HepG2 (cell line): ENCODE measurements around the gene PDE4D. TPM values are rescaled to one million over a fixed set of nuclear protein-coding genes. Genes with fewer than 3 reads are reported as not detected.

Source experiments
- ATAC-seq: fragments of 200-7000 bp; cut with Tn5 transposase; 3 replicates; pipeline ENCODE4 v1.9.1; 2020; ENCODE audit warnings: mild to moderate bottlenecking, moderate library complexity
- BruUV-seq: library from RNA; stranded (reverse); fragments of 400-500 nt; replicated peaks from 2 replicates; lab custom pipeline; 2021; lab: Mats Ljungman, UMichigan
- CTCF ChIA-PET: fragments of 300-600 bp; formaldehyde crosslinking; extraction: SDS; loops from one replicate; lab custom pipeline; 2021; ENCODE audit warnings: low total read pairs, inconsistent platforms, low intra/inter-chr PET ratio; lab: Yijun Ruan, JAX
- POLR2A ChIA-PET: fragments of 350-600 bp; sonication (Branson Sonifier 250); formaldehyde crosslinking; loops from one replicate; lab custom pipeline; 2020; ENCODE audit warnings: antibody characterized with exemption, inconsistent platforms; lab: Yijun Ruan, JAX
- DNase-seq: peaks from one replicate; pipeline ENCODE4 v3.0.0-alpha.2; 2015; ENCODE audit warnings: low spot score
- FAIRE-seq: peaks from 3 replicates; lab custom pipeline; 2011; peaks lifted over from hg19 to GRCh38; lab: Jason Lieb, UNC
- H2AFZ ChIP-seq: one replicate; pipeline ENCODE4 v1.6.1; 2011; ENCODE audit warnings: low read length, inconsistent platforms
- H3K27ac ChIP-seq: fragments of 300-600 bp; 3 replicates; pipeline ENCODE4 v1.8.0; 2011; ENCODE audit warnings: mixed run types, mild to moderate bottlenecking, mixed read lengths, low read length, inconsistent platforms; ENCODE audit not compliant: insufficient read depth; ENCODE audit errors: extremely low read length
- H3K27me3 ChIP-seq, 2 experiments: fragments of 200-600 bp in 1 of 2; 2 replicates in 1 of 2; 3 replicates in 1 of 2; pipeline versions ENCODE4 v1.6.0 to v1.8.0; 2011; ENCODE audit warnings: low read length in 2 of 2, mild to moderate bottlenecking in 2 of 2, moderate library complexity in 2 of 2, inconsistent platforms in 1 of 2; ENCODE audit not compliant: insufficient read depth in 2 of 2, control insufficient read depth in 1 of 2
- H3K36me3 ChIP-seq, 2 experiments: fragments of 200-600 bp in 1 of 2; replicated peaks in 1 of 2; 2 replicates in 1 of 2; 3 replicates in 1 of 2; pipeline versions ENCODE4 v1.5.1 to v1.8.0; 2011; ENCODE audit warnings: low read length in 2 of 2, inconsistent platforms in 1 of 2; ENCODE audit not compliant: insufficient read depth in 2 of 2, control insufficient read depth in 1 of 2
- H3K4me1 ChIP-seq: 2 replicates; pipeline ENCODE4 v1.5.1; 2012; ENCODE audit warnings: low read length, inconsistent platforms; ENCODE audit not compliant: insufficient read depth
- H3K4me2 ChIP-seq: 2 replicates; pipeline ENCODE4 v1.6.0; 2011; ENCODE audit warnings: low read depth, low read length, inconsistent platforms
- H3K4me3 ChIP-seq, 3 experiments: fragments of 200-600 bp in 1 of 3; sonication (generic), shearing (Covaris generic) in 1 of 3; replicated peaks in 1 of 3; 2 replicates each; pipeline ENCODE4 v1.5.1; 2011 to 2016; ENCODE audit warnings: low read length in 3 of 3, inconsistent platforms in 2 of 3, low read depth in 2 of 3, mild to moderate bottlenecking in 2 of 3, control low read depth in 1 of 3, mixed read lengths in 1 of 3; ENCODE audit not compliant: insufficient read depth in 1 of 3
- H3K79me2 ChIP-seq: one replicate; pipeline ENCODE4 v1.6.1; 2011; ENCODE audit warnings: low read length, inconsistent platforms; ENCODE audit not compliant: insufficient read depth
- H3K9ac ChIP-seq: 2 replicates; pipeline ENCODE4 v1.6.0; 2011; ENCODE audit warnings: mild to moderate bottlenecking, low read depth, low read length, inconsistent platforms; ENCODE audit not compliant: insufficient read depth
- H3K9me3 ChIP-seq: 2 replicates; pipeline ENCODE4 v1.5.1; 2012; ENCODE audit warnings: mild to moderate bottlenecking, low read length
- H4K20me1 ChIP-seq: 2 replicates; pipeline ENCODE4 v1.6.0; 2011; ENCODE audit warnings: inconsistent platforms, mild to moderate bottlenecking, low read length, moderate library complexity; ENCODE audit not compliant: insufficient read depth
- E2F2 ChIP-seq: sonication (generic); formaldehyde crosslinking; IDR thresholded peaks from 2 replicates; pipeline ENCODE4 v1.4.0; 2020; ENCODE audit warnings: missing genetic modification reagents, borderline replicate concordance
- ETS1 ChIP-seq: sonication (generic); formaldehyde crosslinking; IDR thresholded peaks from 2 replicates; pipeline ENCODE4 v1.4.0; 2020; ENCODE audit warnings: missing genetic modification reagents
- FOXJ3 ChIP-seq: sonication (generic); formaldehyde crosslinking; IDR thresholded peaks from 2 replicates; pipeline ENCODE4 v1.4.0; 2020; ENCODE audit warnings: missing genetic modification reagents, mild to moderate bottlenecking, borderline replicate concordance
- GFI1 ChIP-seq: sonication (generic); formaldehyde crosslinking; IDR thresholded peaks from 2 replicates; pipeline ENCODE4 v1.5.0; 2020; ENCODE audit warnings: missing genetic modification reagents, mild to moderate bottlenecking, borderline replicate concordance
- RAD21 ChIP-seq: fragments of 450-650 bp; formaldehyde crosslinking; IDR thresholded peaks from 2 replicates; pipeline ENCODE4 v1.5.0; 2020; ENCODE audit warnings: mild to moderate bottlenecking
- RARA ChIP-seq: IDR thresholded peaks from 2 replicates; pipeline ENCODE4 v1.6.1; 2016; ENCODE audit warnings: missing genetic modification reagents, missing compliant biosample characterization
- SETDB1 ChIP-seq: sonication (generic); formaldehyde crosslinking; IDR thresholded peaks from 2 replicates; pipeline ENCODE4 v1.5.1; 2020; ENCODE audit warnings: missing genetic modification reagents, mild to moderate bottlenecking, borderline replicate concordance
- TRIM24 ChIP-seq: sonication (generic); formaldehyde crosslinking; IDR thresholded peaks from 2 replicates; pipeline ENCODE4 v1.8.0; 2022; ENCODE audit warnings: mild to moderate bottlenecking, missing genetic modification reagents
- ZNF225 ChIP-seq: sonication (generic); formaldehyde crosslinking; IDR thresholded peaks from 2 replicates; pipeline ENCODE4 v1.4.0; 2020; ENCODE audit warnings: mild to moderate bottlenecking, missing genetic modification reagents
- ZNF619 ChIP-seq: sonication (generic); formaldehyde crosslinking; IDR thresholded peaks from 2 replicates; pipeline ENCODE4 v1.4.0; 2020; ENCODE audit warnings: mild to moderate bottlenecking, missing genetic modification reagents
- WGBS: methylation state at CpG from one replicate; pipeline ENCODE4 v1.1.6; 2017; ENCODE audit warnings: low lambda C conversion rate; 5-methylcytosine and 5-hydroxymethylcytosine counted together
- in situ Hi-C: cut with HindIII; loops from 2 replicates; pipeline ENCODE4 v1.10.0; 2017; ENCODE audit warnings: low pct_unique_long_range_greater_than_20kb; ENCODE audit not compliant: extremely low pct_ligation_motif_present
- intact Hi-C: fragments of 100-400 bp; cut with micrococcal nuclease; formaldehyde crosslinking; loops from one replicate; pipeline ENCODE4 v1.10.0; 2022; ENCODE audit not compliant: unreplicated experiment
- polyA plus RNA-seq, 8 experiments: library from polyadenylated mRNA; depleted of rRNA in 3 of 8; stranded (reverse) in 7 of 8; unstranded in 1 of 8; fragments of >200 nt; fragmentation: Illumina TruSeq in 4 of 8; extraction: Trizol in 4 of 8; gene quantifications; 2 replicates each; pipeline versions ENCODE4 v1.2.1 to v1.2.3, GENCODE V29; 2011 to 2016; ENCODE audit warnings: low read depth in 4 of 8, missing spikeins in 1 of 8, mixed read lengths in 1 of 8; ENCODE audit not compliant: insufficient read depth in 1 of 8
- total RNA-seq, 5 experiments: library from RNA; depleted of rRNA; stranded (reverse); fragments of >200 nt; fragmentation: Illumina TruSeq; extraction: Trizol; gene quantifications; 2 replicates each; pipeline ENCODE4 v1.2.3, GENCODE V29; 2016; ENCODE audit warnings: low read depth in 1 of 5

PDE4D gene
- total and polyA plus RNA-seq, 2 of the 13 experiments (the other 11 are each of a cell fraction or from before 2014, with no cell fraction given), result 7.0 to 12.2 TPM

GRCh38 chr5:58950224-58950623, 943.3 kb downstream of the PDE4D start:
- ChIA-PET POLR2A (no interaction called here), CTCF (no interaction called here)
- Histone ChIP-seq H3K27me3 (no peaks in the 10 kb centered on the region), H3K4me2 (no peak overlapping the region), H3K9me3 (no peaks in the 10 kb centered on the region), H3K4me3 (no peak overlapping the region), H4K20me1 (no peaks in the 10 kb centered on the region), H2AFZ (no peak overlapping the region), H3K27ac (no peak overlapping the region), H3K79me2 (no peaks in the 10 kb centered on the region), H3K4me1 (no peaks in the 10 kb centered on the region), H3K36me3 (no peaks in the 10 kb centered on the region), H3K9ac (no peak overlapping the region)
- FAIRE-seq (no peak), DNase-seq (no peak), ATAC-seq (no peak)
- WGBS, result 0% methylated on average over 2 of the region's 2 CpGs
- TF ChIP-seq RARA, result no peak
- no peak for TF ChIP-seq ETS1
- no peak for TF ChIP-seq FOXJ3 (CRISPR knock-in tag)
- no peak for TF ChIP-seq RAD21 (CRISPR knock-in tag)
- intact Hi-C loops, result no loop called here
- no TSS peak for BruUV-seq
- in situ Hi-C loops, result no loop called here

GRCh38 chr5:58946230-58946629, 947.3 kb downstream of the PDE4D start:
- in situ Hi-C loops, result no loop called here
- Histone ChIP-seq H3K36me3 (no peaks in the 10 kb centered on the region), H3K27ac (no peak overlapping the region), H3K9me3 (no peaks in the 10 kb centered on the region), H3K79me2 (no peaks in the 10 kb centered on the region), H3K27me3 (peaks cover 0 to 3% of the 10 kb centered on the region in 2 experiments; a peak in 1 of 5 replicates), H2AFZ (no peak overlapping the region), H3K4me1 (no peaks in the 10 kb centered on the region), H3K4me3 (no peak overlapping the region), H3K4me2 (no peak overlapping the region), H4K20me1 (no peaks in the 10 kb centered on the region), H3K9ac (no peak overlapping the region)
- no TSS peak for BruUV-seq
- TF ChIP-seq GFI1 (CRISPR knock-in tag), result no peak
- TF ChIP-seq ZNF619 (CRISPR knock-in tag), result no peak
- TF ChIP-seq E2F2 (CRISPR knock-in tag), result no peak
- TF ChIP-seq TRIM24, result no peak
- TF ChIP-seq ZNF225 (CRISPR knock-in tag), result no peak
- no peak for TF ChIP-seq SETDB1 (CRISPR knock-in tag)
- ChIA-PET POLR2A (no interaction called here), CTCF (no interaction called here)
- intact Hi-C loops, result no loop called here
- FAIRE-seq (no peak), ATAC-seq (no peak), DNase-seq (no peak)
- 0% methylated on average over 1 of the region's 1 CpG for WGBS
